Trophoblast cell (in vitro differentiated cells and primary cell): ENCODE measurements around the gene RBM24.

Source experiments
- DNase-seq, 2 donors: peaks; one replicate each; pipeline ENCODE4 v3.0.0-alpha.2; 2016
- H2AFZ ChIP-seq: 2 replicates; pipeline ENCODE4 v1.6.1; 2013; ENCODE audit warnings: low read length, moderate library complexity, mild to moderate bottlenecking; ENCODE audit not compliant: insufficient read depth, poor library complexity
- H2AK5ac ChIP-seq: 2 replicates; pipeline ENCODE4 v1.6.1; 2013; ENCODE audit warnings: mild to moderate bottlenecking, low read length
- H2BK120ac ChIP-seq: 2 replicates; pipeline ENCODE4 v1.6.1; 2013; ENCODE audit warnings: low read length, mild to moderate bottlenecking, moderate library complexity; ENCODE audit not compliant: insufficient read depth, poor library complexity
- H2BK12ac ChIP-seq: 2 replicates; pipeline ENCODE4 v1.6.1; 2013; ENCODE audit warnings: mild to moderate bottlenecking, low read length, moderate library complexity
- H2BK5ac ChIP-seq: 2 replicates; pipeline ENCODE4 v1.6.1; 2013; ENCODE audit warnings: low read length, low read depth, moderate library complexity, mild to moderate bottlenecking; ENCODE audit not compliant: poor library complexity
- H3K14ac ChIP-seq: 2 replicates; pipeline ENCODE4 v1.6.1; 2013; ENCODE audit warnings: mild to moderate bottlenecking, low read length
- H3K18ac ChIP-seq: 2 replicates; pipeline ENCODE4 v1.6.1; 2013; ENCODE audit warnings: mild to moderate bottlenecking, low read length
- H3K23ac ChIP-seq: 2 replicates; pipeline ENCODE4 v1.6.1; 2013; ENCODE audit warnings: low read length
- H3K27ac ChIP-seq: 2 replicates; pipeline ENCODE4 v1.5.1; 2013; ENCODE audit warnings: low read depth, mild to moderate bottlenecking, inconsistent platforms, low read length, moderate library complexity
- H3K27me3 ChIP-seq: 2 replicates; pipeline ENCODE4 v1.6.1; 2013; ENCODE audit warnings: inconsistent platforms, mild to moderate bottlenecking, low read length, moderate library complexity; ENCODE audit not compliant: insufficient read depth
- H3K36me3 ChIP-seq, 2 experiments: 1 replicate in 1 of 2; 2 replicates in 1 of 2; pipeline ENCODE4 v1.6.1; 2013; ENCODE audit warnings: low read length in 2 of 2, mild to moderate bottlenecking in 2 of 2, moderate library complexity in 1 of 2; ENCODE audit not compliant: insufficient read depth in 2 of 2, control insufficient read depth in 1 of 2
- H3K4ac ChIP-seq: 2 replicates; pipeline ENCODE4 v1.6.1; 2013; ENCODE audit warnings: low read depth, mild to moderate bottlenecking, low read length, moderate library complexity
- H3K4me1 ChIP-seq, 2 experiments: 1 replicate in 1 of 2; 2 replicates in 1 of 2; pipeline ENCODE4 v1.6.1; 2013; ENCODE audit warnings: low read length in 2 of 2, mild to moderate bottlenecking in 2 of 2, moderate library complexity in 1 of 2; ENCODE audit not compliant: insufficient read depth in 2 of 2, control insufficient read depth in 1 of 2
- H3K4me2 ChIP-seq: 2 replicates; pipeline ENCODE4 v1.6.1; 2013; ENCODE audit warnings: inconsistent platforms, mild to moderate bottlenecking, low read length, moderate library complexity
- H3K4me3 ChIP-seq: 2 replicates; pipeline ENCODE4 v1.5.1; 2013; ENCODE audit warnings: mild to moderate bottlenecking, low read depth, low read length, inconsistent platforms
- H3K79me1 ChIP-seq: one replicate; pipeline ENCODE4 v1.6.1; 2013; ENCODE audit warnings: low read length
- H3K79me2 ChIP-seq: 2 replicates; pipeline ENCODE4 v1.6.1; 2013; ENCODE audit warnings: low read length, mild to moderate bottlenecking; ENCODE audit not compliant: control insufficient read depth, insufficient read depth, poor library complexity
- H3K9ac ChIP-seq: 2 replicates; pipeline ENCODE4 v1.6.1; 2013; ENCODE audit warnings: mild to moderate bottlenecking, low read length
- H3K9me3 ChIP-seq: 2 replicates; pipeline ENCODE4 v1.6.1; 2013; ENCODE audit warnings: low read depth, mild to moderate bottlenecking, control low read depth, inconsistent platforms, low read length; ENCODE audit not compliant: insufficient read depth
- H4K12ac ChIP-seq: 2 replicates; pipeline ENCODE4 v1.6.1; 2013; ENCODE audit warnings: low read depth, mild to moderate bottlenecking, low read length, moderate library complexity
- H4K8ac ChIP-seq: 2 replicates; pipeline ENCODE4 v1.6.1; 2013; ENCODE audit warnings: low read depth, mild to moderate bottlenecking, low read length, moderate library complexity
- H4K91ac ChIP-seq: one replicate; pipeline ENCODE4 v1.6.1; 2013; ENCODE audit warnings: low read depth, mild to moderate bottlenecking, low read length, moderate library complexity
- whole genome bisulfite sequencing: extraction: QIAGEN DNeasy Blood & Tissue Kit; methylation state at CpG from one replicate; pipeline ENCODE4 v1.1.7; 2013; ENCODE audit warnings: missing lambda C conversion rate; ENCODE audit not compliant: insufficient read length, insufficient coverage; ENCODE audit errors: extremely low coverage; 5-methylcytosine and 5-hydroxymethylcytosine counted together

The RBM24 gene

GRCh38 chr6:17299750-17300149, 18.6 kb downstream of the RBM24 start:
- no peaks in the 10 kb centered on the region for H3K36me3 ChIP-seq

DNA sequence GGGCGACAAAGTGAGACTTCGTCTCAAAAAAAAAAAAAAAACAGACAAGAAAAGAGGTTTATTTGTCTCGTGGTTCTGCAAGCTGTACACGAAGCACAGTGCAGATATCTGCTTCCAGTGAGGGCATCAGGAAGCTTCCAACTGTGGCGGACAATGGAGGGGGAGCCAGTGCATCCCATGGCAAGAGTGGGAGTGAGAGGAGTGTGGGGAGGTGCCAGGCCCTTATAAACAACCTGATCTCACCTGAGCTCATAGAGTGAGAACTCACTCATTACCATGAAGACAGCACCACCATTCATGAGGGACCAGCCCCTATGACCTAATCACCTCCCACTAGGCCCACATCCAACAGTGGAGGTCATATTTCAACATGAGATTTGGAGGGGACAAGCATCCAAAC, 19.5 kb downstream of the RBM24 start:
- H3K4me3 ChIP-seq: no peak overlapping the region
- H3K27me3 ChIP-seq: no peaks in the 10 kb centered on the region
- no peaks in the 10 kb centered on the region for H3K36me3 ChIP-seq
- H3K4ac ChIP-seq: no peak overlapping the region
- H2BK120ac ChIP-seq: no peak overlapping the region
- DNase-seq: no peak
- H2BK5ac ChIP-seq: no peak overlapping the region
- H3K14ac ChIP-seq: no peak overlapping the region
- H3K79me2 ChIP-seq: no peaks in the 10 kb centered on the region
- no peaks in the 10 kb centered on the region for H3K9me3 ChIP-seq
- H3K23ac ChIP-seq: no peak overlapping the region
- H4K91ac ChIP-seq: no peak overlapping the region
- H3K4me2 ChIP-seq: no peak overlapping the region
- H3K9ac ChIP-seq: no peak overlapping the region
- H4K12ac ChIP-seq: no peak overlapping the region
- H2BK12ac ChIP-seq: no peak overlapping the region
- no peaks in the 10 kb centered on the region for H3K79me1 ChIP-seq
- no peak overlapping the region for H2AK5ac ChIP-seq
- H3K4me1 ChIP-seq: no peaks in the 10 kb centered on the region
- H4K8ac ChIP-seq: no peak overlapping the region
- H2AFZ ChIP-seq: no peak overlapping the region
- no peak overlapping the region for H3K18ac ChIP-seq
- no CpG with 5 or more reads among the region's 5 CpGs for WGBS
- no peak overlapping the region for H3K27ac ChIP-seq

More at GRCh38 chr6:17299750-17300149, 18.6 kb downstream of the RBM24 start:
- Histone ChIP-seq H3K79me1 (no peaks in the 10 kb centered on the region), H3K14ac (no peak overlapping the region), H3K27ac (no peak overlapping the region), H2BK120ac (no peak overlapping the region), H3K23ac (no peak overlapping the region), H3K9ac (no peak overlapping the region), H4K12ac (no peak overlapping the region), H2BK12ac (no peak overlapping the region), H3K9me3 (no peaks in the 10 kb centered on the region), H3K4me1 (no peaks in the 10 kb centered on the region), H3K4me3 (no peak overlapping the region), H3K18ac (no peak overlapping the region), H3K4ac (no peak overlapping the region), H2AK5ac (no peak overlapping the region), H3K27me3 (no peaks in the 10 kb centered on the region), H4K91ac (no peak overlapping the region), H4K8ac (no peak overlapping the region), H3K4me2 (no peak overlapping the region), H2AFZ (no peak overlapping the region), H3K79me2 (no peaks in the 10 kb centered on the region), H2BK5ac (no peak overlapping the region)
- DNase-seq: no peak
- no CpG with 5 or more reads among the region's 1 CpG for WGBS

- Histone ChIP-seq H4K8ac (no peak overlapping the region), H3K23ac (no peak overlapping the region), H3K79me1 (no peaks in the 10 kb centered on the region), H4K12ac (no peak overlapping the region), H3K9me3 (no peaks in the 10 kb centered on the region), H3K27me3 (no peaks in the 10 kb centered on the region), H3K36me3 (no peaks in the 10 kb centered on the region), H2AK5ac (no peak overlapping the region), H3K4me2 (no peak overlapping the region), H3K18ac (no peak overlapping the region), H3K27ac (no peak overlapping the region), H3K79me2 (no peaks in the 10 kb centered on the region), H2AFZ (no peak overlapping the region), H3K14ac (no peak overlapping the region), H3K4ac (no peak overlapping the region), H3K4me1 (no peaks in the 10 kb centered on the region), H4K91ac (no peak overlapping the region), H2BK12ac (no peak overlapping the region), H2BK120ac (no peak overlapping the region), H3K9ac (no peak overlapping the region), H2BK5ac (no peak overlapping the region), H3K4me3 (no peak overlapping the region)
- no peak for DNase-seq
- WGBS: no CpG with 5 or more reads among the region's 2 CpGs
These were observed 22.3 kb downstream of the RBM24 start for GRCh38 chr6:17303444-17303843.

- no peaks in the 10 kb centered on the region for H3K36me3 ChIP-seq
- no peak overlapping the region for H3K9ac ChIP-seq
- no peak overlapping the region for H3K4ac ChIP-seq
- no peak overlapping the region for H3K23ac ChIP-seq
- H3K79me2 ChIP-seq: no peaks in the 10 kb centered on the region
- no peak overlapping the region for H2BK12ac ChIP-seq
- H2BK120ac ChIP-seq: no peak overlapping the region
- no peak overlapping the region for H3K4me2 ChIP-seq
- no peak overlapping the region for H4K12ac ChIP-seq
- H3K14ac ChIP-seq: no peak overlapping the region
- H3K27me3 ChIP-seq: no peaks in the 10 kb centered on the region
- DNase-seq: peak; percentile 65 to 91
- no peak overlapping the region for H2BK5ac ChIP-seq
- no peaks in the 10 kb centered on the region for H3K79me1 ChIP-seq
- WGBS: no CpG with 5 or more reads among the region's 10 CpGs
- H3K18ac ChIP-seq: no peak overlapping the region
- no peak overlapping the region for H2AK5ac ChIP-seq
- no peaks in the 10 kb centered on the region for H3K9me3 ChIP-seq
- H3K4me3 ChIP-seq: no peak overlapping the region
- no peaks in the 10 kb centered on the region for H3K4me1 ChIP-seq
- H2AFZ ChIP-seq: no peak overlapping the region
- H4K8ac ChIP-seq: no peak overlapping the region
- H3K27ac ChIP-seq: no peak overlapping the region
- no peak overlapping the region for H4K91ac ChIP-seq
These were observed 24.2 kb downstream of the RBM24 start for GRCh38 chr6:17305219-17306001.
